AG09319 (cell line): Measurements from ENCODE around the gene DLGAP4.
A peak's percentile ranks its signal among the peaks of the same experiment; 100 is the strongest.

ENCODE experiments used
- DNase-seq: peaks from one replicate; pipeline ENCODE4 v3.0.0-alpha.2; 2010; ENCODE audit warnings: low read depth; ENCODE audit errors: extremely low read depth
- TF ChIP-seq, protein P1 (sequence below): IDR thresholded peaks from 2 replicates; pipeline ENCODE4 v1.5.1; 2011; ENCODE audit warnings: low read depth, mild to moderate bottlenecking, inconsistent platforms, low read length, moderate library complexity

The DLGAP4 gene

DNA sequence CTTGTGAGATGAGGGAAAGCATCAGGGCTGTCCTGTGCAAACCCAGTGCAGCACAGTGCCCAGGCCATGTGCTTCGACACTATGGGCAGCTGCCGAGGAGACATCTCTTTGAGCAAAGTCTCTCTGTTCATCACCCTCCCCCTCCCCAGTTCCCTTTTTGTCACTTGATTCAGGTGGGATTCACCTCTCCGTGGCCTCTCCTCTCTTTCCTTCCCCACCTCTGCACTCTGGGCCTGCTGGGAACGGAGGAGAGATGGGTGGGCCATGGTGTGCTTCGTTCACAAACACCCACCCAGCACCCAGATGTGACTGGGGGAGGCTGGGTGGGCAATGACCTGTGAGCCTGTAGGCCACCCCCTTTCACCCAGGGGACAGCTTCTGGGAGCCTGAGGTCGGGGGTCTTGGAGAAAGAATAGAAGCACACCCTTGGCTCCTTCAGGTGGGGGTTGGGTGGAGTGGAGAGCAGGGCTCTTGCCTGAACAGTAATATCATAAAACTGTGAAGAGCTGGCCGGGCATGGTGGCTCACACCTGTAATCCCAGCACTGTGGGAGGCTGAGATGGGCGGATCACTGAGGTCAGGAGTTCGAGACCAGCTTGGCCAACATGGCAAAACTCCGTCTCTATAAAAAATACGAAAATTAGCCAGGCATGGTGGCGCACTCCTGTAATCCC, 33.5 kb upstream of the DLGAP4 start:
- TF ChIP-seq, protein P1, sequence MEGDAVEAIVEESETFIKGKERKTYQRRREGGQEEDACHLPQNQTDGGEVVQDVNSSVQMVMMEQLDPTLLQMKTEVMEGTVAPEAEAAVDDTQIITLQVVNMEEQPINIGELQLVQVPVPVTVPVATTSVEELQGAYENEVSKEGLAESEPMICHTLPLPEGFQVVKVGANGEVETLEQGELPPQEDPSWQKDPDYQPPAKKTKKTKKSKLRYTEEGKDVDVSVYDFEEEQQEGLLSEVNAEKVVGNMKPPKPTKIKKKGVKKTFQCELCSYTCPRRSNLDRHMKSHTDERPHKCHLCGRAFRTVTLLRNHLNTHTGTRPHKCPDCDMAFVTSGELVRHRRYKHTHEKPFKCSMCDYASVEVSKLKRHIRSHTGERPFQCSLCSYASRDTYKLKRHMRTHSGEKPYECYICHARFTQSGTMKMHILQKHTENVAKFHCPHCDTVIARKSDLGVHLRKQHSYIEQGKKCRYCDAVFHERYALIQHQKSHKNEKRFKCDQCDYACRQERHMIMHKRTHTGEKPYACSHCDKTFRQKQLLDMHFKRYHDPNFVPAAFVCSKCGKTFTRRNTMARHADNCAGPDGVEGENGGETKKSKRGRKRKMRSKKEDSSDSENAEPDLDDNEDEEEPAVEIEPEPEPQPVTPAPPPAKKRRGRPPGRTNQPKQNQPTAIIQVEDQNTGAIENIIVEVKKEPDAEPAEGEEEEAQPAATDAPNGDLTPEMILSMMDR = no peak
- no peak for DNase-seq

DNA sequence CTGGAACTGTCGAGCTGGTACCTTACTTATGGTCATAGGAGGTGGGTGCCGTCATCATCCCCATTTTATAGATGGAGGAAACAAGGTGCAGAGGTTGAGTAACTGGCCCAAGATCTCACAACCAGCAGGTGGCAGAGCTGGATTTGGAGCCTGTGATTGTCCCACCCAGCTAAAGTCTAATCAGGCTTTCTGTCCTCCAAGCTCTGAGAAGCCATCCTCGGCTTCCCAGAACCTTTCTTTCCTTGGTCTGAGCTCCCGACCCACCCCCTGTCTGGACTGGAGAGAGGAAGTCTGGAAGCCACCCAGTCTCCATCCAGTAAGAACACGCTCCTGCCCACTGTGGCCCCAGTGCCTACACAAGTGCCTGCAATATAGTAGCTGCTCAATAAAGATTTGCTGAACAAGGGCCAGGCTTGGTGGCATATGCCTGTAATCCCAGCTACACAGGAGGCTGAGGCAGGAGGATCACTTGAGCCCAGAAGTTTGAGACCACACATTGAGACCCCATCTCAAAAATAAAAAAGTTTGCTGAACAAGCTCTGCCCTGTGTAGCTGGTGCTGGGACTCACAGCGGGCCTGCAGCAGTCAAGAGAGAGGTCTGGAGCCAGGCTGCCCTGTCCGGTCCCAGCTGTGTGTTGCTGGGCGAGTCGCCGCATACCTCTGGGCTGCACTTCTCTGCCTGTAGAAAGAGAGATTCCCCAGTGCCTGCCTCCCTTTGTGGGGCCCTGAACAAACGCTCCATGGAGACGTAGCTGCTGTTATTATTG, 32.5 kb upstream of the DLGAP4 start:
- DNase-seq = no peak
- TF ChIP-seq, protein P1 = peak; percentile 40

DNA sequence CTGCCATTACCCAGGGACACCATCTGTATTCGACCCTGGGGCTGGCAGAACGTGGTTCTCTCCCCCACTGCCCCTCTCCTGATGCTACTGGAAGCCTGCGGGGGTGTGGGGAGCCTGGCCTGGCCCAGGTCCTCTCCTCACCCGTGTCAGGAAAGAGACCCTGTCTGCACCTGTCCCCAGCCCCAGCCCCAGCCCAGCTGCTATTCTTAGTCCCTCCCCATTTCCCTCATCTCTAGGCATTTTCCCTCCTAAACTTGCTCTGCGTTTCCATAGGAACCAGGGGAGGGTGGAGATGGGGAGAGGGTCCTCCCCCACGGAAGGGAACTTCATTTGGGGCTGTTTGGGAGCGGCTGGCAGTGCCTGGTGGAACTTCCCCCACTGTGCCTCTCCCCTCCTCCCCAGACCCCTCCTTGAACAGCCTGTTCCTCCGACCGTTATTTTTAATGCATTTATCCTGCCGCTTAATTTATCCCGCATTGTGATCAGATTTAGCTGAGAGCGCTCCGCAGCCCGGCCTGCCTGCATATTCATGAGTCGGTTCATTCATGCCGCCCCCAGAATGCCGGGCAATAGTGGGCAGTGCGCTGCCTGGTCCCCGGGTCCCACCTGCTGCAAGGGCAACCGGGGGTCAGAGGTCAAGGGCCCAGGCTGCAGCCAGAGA, 31.8 kb upstream of the DLGAP4 start:
- no peak for DNase-seq

DNA sequence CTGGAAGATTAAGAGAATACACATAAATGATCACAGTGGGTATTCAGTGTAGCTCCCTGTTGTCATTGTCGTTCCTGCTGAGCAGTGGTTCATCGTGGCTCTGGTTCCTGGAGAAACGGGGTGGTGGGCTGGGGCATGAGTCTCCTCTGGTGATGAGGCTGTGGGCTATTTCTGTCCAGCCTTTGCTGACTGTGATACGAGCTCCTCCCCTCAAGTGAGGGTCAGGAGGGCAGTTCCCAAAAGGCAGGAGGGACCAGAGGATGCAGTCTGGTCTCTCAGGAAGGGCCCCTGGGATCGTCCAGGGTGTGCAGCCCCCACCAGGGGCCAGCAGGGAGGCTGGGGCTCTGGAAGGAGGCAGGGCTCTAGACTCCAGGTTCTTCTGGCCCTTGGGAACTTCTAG, 31.1 kb upstream of the DLGAP4 start:
- TF ChIP-seq, protein P1 = no peak
- DNase-seq = no peak

More for the DNA sequence above, 31.8 kb upstream of the DLGAP4 start:
- TF ChIP-seq, protein P1 = no peak

DNA sequence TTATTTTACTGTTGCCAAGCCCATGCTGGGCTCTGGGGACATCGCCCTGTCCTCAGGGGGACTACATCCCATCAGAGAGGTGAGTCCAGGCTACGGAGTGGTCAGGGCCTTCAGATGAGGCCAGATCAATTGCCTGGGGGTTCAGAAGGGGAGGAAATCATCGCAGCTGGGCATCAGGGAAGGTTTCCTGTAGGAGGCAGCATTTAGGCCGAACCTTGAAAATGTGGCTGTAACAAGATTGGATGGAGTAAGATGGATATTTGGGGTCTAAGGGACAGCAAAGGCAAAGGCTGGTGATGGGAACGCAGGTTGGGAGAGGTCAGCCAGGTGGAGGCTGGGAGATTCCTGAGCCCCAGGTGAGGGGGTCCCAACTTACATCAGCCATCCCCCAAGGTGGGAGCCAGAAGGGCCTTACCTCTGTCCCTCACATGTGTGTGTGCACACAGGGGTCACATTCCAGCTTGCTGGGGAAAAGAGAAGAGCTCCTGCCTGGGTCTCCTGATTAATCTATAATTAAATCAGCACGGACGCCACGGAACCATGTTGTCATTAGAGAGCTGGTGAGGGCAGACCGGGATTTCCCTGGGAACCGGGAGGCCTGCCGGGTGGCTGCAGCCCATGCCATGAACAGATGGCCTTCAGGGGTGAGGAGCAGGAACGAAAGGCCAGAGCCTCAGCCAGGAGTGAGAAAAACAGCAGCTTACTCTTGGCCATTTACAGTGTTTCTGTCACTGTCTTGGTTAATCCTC, 30.5 kb upstream of the DLGAP4 start:
- no peak for DNase-seq

DNA sequence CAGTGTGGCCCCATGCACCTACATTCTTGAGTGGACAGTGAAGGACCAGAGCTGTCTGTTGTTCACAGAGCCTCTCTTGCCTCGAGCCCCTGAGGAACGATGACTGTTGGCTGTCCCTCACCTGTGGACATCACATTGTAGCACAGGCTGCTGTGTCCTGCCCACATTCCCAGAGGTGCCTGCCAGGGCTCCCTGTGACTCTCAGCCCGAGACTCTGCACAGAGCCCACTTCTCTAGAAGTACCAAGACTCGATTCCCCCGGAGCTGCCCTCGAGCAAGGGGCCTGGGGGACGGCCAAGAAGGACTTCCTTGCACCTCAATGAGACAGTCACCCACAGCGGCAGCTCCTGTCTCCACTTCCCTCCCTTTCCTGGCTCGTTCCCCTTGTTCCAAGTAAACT, 28.6 kb upstream of the DLGAP4 start:
- DNase-seq = no peak
- TF ChIP-seq, protein P1 = no peak

More for the DNA sequence above, 30.5 kb upstream of the DLGAP4 start:
- TF ChIP-seq, protein P1 = no peak

DNA sequence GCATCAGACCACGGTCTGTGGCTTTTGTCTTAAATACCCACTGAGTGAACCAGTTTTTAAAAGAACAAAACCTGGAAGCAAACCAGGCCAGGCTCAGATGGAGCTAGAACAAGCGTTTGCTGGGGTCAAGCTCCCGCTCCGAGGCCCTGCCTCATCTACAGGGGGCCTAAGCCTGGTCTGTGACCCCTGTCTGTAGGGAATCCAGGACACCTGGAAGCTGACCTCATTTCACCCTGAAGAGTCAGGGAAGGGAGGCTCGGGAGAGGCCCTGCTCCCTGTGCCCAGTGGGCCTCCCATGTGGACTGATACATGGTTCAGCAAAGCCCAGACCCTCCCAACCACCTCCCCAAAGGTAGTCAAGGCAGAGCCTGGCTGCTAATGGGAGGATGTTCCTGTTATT, 26.8 kb upstream of the DLGAP4 start:
- no peak for DNase-seq
- TF ChIP-seq, protein P1 = no peak
